Stimulated activated naive B cell treated with anti-CD40 and anti-IgM and Interleukin-4, amounts not matched to agents 10 μg/mL and 1 μg/mL and 100 μg/mL, for 72 hours (primary cell): ENCODE data around the gene SLX4IP.

Experiments
- ATAC-seq, 2 donors: fragments of 150-1000 bp; cut with Tn5 transposase; replicated peaks; 2 replicates each; pipeline ENCODE4 v1.10.0; 2021; ENCODE audit warnings: moderate library complexity in 1 of 2
- DNase-seq: peaks from one replicate; pipeline ENCODE4 v3.0.0; 2021
- H3K27ac Mint-ChIP-seq: one replicate; pipeline ENCODE4 v1.8.0; 2022; ENCODE audit warnings: mild to moderate bottlenecking, mixed read lengths
- H3K27me3 Mint-ChIP-seq, 2 donors: one replicate each; pipeline ENCODE4 v1.8.0; 2022; ENCODE audit warnings: mixed read lengths in 2 of 2
- H3K36me3 Mint-ChIP-seq, 2 donors: one replicate each; pipeline ENCODE4 v1.8.0; 2022; ENCODE audit warnings: mixed read lengths in 2 of 2, mild to moderate bottlenecking in 1 of 2
- H3K4me1 Mint-ChIP-seq, 2 donors: one replicate each; pipeline ENCODE4 v1.8.0; 2022; ENCODE audit warnings: mixed read lengths in 2 of 2, mild to moderate bottlenecking in 1 of 2
- H3K4me3 Mint-ChIP-seq, 2 donors: one replicate each; pipeline ENCODE4 v1.8.0; 2022; ENCODE audit warnings: mild to moderate bottlenecking in 2 of 2, mixed read lengths in 2 of 2, moderate library complexity in 1 of 2
- H3K9me3 Mint-ChIP-seq, 2 donors: one replicate each; pipeline ENCODE4 v1.8.0; 2022; ENCODE audit warnings: mixed read lengths in 2 of 2, mild to moderate bottlenecking in 1 of 2

SLX4IP gene

DNA sequence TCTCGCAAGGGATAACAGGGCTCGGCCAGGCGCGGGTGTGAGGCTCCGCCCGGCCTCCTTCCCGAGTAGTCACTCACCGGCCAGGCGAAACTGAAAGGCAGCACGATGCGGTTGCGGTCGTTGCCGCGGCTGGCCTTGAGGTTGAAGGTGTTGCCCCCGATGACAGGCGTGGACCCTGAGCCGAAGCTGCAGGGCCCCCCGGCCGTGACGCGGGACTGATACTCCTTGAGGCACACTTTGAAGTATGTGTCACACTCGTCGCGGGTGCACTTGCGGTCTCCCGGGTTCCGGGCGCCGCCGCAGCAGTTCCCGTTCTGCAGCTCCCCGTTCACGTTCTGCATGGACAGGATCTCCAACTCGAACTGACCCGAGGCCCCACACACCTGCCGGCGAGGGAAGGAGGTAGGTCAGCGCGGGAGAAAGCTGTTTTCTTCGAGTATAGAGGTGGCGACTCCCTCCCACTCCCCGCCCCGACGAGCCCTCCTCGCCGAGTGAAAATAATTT lies 237.6 kb downstream of the SLX4IP start:
- peak overlapping the region; percentile 78 to 91 for H3K4me3 Mint-ChIP-seq
- peaks cover 0 to 1% of the 10 kb centered on the region in 2 donors for H3K9me3 Mint-ChIP-seq
- H3K27me3 Mint-ChIP-seq: peaks cover 59 to 75% of the 10 kb centered on the region in 2 donors
- H3K36me3 Mint-ChIP-seq: no peaks in the 10 kb centered on the region
- peaks cover 31 to 48% of the 10 kb centered on the region in 2 donors for H3K4me1 Mint-ChIP-seq
- DNase-seq: peak; percentile 20
- H3K27ac Mint-ChIP-seq: peak overlapping the region; percentile 62
- ATAC-seq: no peak

DNA sequence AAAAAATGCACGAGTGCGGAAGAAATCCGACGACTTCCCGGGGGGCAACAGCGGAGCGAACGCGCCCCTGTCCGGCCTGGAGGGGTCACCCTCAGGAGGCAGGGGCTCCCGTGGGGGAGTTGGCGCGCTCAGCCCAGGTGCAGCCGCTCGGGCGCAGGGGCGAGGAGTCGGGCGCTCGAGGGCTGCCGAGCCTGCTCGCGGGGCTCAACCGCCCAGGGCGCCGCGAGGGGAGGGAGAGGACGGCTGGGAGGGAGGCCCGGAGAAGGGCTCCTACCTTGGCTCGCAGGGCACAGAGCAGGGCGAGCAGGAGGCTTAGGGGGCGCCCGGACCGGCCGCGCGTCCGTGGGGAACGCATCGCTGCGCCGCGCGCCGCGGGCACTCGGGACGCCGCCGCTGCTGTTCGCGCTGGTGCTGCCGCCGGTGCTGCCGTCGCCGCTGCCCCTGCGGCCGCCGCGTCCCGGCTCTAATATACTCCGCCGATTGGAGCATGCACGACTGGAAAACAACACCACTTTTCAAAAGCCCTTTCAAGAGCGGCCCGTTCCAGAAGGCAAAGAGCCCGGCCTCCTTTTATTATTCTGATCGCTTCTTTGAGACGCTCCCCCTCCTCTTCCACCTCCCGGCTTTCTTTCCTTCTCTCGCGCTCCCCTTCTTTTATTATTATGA lies 238.2 kb downstream of the SLX4IP start:
- H3K27ac Mint-ChIP-seq: no peak overlapping the region

DNA sequence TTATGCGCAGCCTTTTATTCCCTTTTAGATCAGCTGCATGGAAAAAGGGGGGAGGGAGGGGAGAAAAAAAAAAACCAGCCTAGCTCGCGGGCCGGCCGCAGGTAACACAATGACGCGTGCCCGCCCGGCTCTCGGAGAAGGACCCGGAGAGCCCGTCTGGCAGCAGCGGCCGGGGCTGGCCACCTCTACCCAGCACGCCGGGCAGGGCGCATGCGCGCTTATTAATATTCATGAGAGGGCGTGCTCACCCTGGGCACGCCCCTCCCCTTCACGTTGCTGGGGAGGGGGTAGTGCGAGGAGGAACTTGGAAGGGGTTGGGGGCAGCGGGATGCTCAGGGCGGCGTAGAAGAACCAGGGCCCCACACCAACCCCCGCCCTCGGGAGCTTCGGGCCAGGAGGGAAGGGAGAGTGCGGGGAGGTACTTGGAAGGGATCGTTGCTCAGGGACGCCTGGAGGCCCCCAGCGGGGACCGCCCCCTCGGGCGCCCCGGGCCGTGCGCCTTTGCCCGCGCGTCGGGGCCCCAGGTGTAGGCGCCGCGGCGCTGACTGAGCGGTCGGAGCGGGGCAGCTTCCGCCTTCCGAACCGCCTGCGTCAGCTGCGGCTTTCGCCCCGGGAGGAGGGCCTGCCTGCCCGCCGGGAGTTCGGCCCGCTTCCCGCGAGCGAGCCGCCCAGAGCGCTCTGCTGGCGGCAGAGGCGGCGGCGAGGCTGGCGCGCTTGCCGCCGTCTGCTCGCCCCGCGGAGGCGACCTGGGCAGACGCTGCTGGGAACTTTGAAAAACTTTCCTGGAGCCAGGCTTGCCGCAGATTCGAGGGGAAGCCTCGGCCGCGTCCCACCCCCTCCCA lies 239.0 kb downstream of the SLX4IP start, which contains the start of gene JAG1:
JAG1 (minus strand) TSS at position 158 of the 842 bp plus-strand sequence. CDS start 469 bp downstream, outside the sequence.
- peak; percentile 71 for DNase-seq
- peak within 1 kb of the TSS; percentile 91 to 92 for H3K4me3 Mint-ChIP-seq

More for the DNA sequence above, 238.2 kb downstream of the SLX4IP start:
- Mint-ChIP-seq H3K4me1 (peaks cover 31 to 48% of the 10 kb centered on the region in 2 donors), H3K4me3 (peak overlapping the region; percentile 91 to 92), H3K27me3 (peaks cover 63 to 81% of the 10 kb centered on the region in 2 donors), H3K9me3 (peaks cover 0 to 1% of the 10 kb centered on the region in 2 donors), H3K36me3 (no peaks in the 10 kb centered on the region)
- no peak for ATAC-seq
- peak; percentile 9 for DNase-seq

DNA sequence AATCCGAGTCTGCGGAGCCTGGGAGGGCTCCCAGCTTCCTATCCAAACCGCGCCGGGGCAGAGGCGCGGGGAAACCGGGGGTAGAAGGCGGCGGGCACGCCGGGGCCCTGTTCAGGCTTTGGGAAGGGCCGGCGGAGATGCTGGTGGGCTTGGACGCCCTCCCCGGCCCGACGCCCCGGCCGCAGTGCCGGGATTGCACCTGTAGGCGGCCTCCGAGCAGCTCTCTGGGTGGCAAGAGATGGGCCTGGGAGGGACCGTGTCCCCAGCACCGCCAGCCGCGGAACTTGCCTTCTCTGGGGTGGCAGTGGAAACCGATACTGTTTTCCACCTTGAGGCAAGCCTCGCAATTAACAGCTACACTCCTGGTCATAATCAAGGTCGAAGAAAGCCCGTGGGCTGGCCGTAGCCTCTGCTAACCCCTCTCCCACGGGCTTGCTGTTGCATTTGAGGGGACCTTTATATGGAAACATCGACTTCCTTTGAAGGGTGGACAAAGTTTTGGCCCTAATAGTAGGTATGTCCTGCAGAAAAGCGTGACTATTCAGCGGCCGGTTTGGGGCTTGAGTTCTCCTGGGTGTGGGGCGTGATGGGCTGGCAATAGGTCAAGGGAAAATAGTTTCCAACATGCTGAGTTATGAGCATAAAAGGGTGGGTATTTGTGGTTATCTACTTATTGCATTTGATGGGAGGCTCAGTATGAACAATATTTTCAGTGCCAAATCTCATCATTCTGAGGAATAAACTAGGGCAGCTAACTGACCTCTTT lies 239.8 kb downstream of the SLX4IP start:
- H3K27me3 Mint-ChIP-seq: peaks cover 60 to 78% of the 10 kb centered on the region in 2 donors
- peaks cover 0 to 1% of the 10 kb centered on the region in 2 donors for H3K9me3 Mint-ChIP-seq
- H3K4me1 Mint-ChIP-seq: peaks cover 31 to 48% of the 10 kb centered on the region in 2 donors
- H3K27ac Mint-ChIP-seq: no peak overlapping the region
- DNase-seq (peak; percentile 41), ATAC-seq (peak; percentile 57 to 62)
- peak overlapping the region; percentile 47 to 91 for H3K4me3 Mint-ChIP-seq
- H3K36me3 Mint-ChIP-seq: no peaks in the 10 kb centered on the region

More for the DNA sequence above, 239.0 kb downstream of the SLX4IP start, which contains the start of gene JAG1:
- Mint-ChIP-seq H3K36me3 (no peaks in the 10 kb centered on the region), H3K9me3 (peaks cover 0 to 1% of the 10 kb centered on the region in 2 donors), H3K27me3 (peaks cover 64 to 82% of the 10 kb centered on the region in 2 donors), H3K4me1 (peaks cover 31 to 48% of the 10 kb centered on the region in 2 donors), H3K27ac (peak within 1 kb of the TSS; percentile 91)
- peak; percentile 76 to 79 for ATAC-seq

DNA sequence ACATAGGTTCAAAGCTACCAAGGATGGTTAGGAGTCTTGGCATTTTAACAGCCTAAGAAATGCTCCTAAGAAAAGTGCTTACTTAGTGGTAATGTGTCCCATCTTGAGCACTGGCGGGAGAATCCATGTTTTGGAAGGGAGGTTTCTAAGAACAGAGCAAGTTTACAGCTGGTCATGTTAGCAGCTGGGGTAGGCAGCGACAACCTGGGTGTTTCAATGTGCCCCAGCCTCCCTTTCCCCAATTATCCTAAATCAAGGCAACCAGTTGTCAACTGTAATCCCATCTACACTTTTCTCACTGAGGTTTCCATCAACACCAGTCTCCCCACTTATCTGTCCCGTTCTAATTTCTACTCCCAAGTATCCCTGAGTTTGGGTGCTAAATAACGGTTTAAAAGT lies 240.3 kb downstream of the SLX4IP start:
- Mint-ChIP-seq H3K9me3 (peaks cover 0 to 1% of the 10 kb centered on the region in 2 donors), H3K27me3 (peaks cover 59 to 75% of the 10 kb centered on the region in 2 donors), H3K4me1 (peaks cover 29 to 42% of the 10 kb centered on the region in 2 donors), H3K4me3 (no peak overlapping the region), H3K36me3 (no peaks in the 10 kb centered on the region), H3K27ac (no peak overlapping the region)
- ATAC-seq: no peak
- no peak for DNase-seq

DNA sequence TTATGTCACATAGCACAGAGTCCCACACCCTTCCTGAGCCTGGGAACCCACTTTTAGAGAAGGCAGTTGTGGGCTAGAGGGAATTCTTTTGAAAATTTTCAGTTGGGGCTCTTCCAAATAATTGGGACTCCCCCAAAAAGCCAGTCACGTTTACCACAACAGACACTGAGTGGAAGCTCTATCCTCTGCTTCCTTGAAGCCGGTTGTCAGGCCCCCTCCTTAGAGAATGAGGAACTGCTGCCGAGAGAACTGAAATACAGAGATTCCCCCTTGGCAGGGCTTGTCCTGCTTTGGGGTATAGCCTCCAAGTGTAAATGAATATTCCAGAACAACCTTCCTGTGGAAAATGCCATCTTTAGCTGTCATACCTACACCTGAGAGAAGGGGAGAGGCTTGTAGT lies 241.4 kb downstream of the SLX4IP start:
- Mint-ChIP-seq H3K27me3 (peaks cover 53 to 72% of the 10 kb centered on the region in 2 donors), H3K9me3 (no peaks in the 10 kb centered on the region), H3K4me3 (no peak overlapping the region), H3K27ac (no peak overlapping the region), H3K4me1 (peaks cover 20 to 32% of the 10 kb centered on the region in 2 donors), H3K36me3 (no peaks in the 10 kb centered on the region)
- DNase-seq (no peak), ATAC-seq (no peak)
